Activated T-cell treated with anti-CD3 and anti-CD28 coated beads for 48 hours (primary cell): ENCODE measurements around the gene PLEKHA6.

Experiments used
- DNase-seq: peaks from one replicate; pipeline ENCODE4 v3.0.0-alpha.2; 2020; ENCODE audit warnings: low read depth

PLEKHA6 gene

GRCh38 chr1:204190212-204191211 is 169.2 kb downstream of the PLEKHA6 start:
- no peak for DNase-seq

- DNase-seq, result no peak
These were observed 170.6 kb downstream of the PLEKHA6 start for GRCh38 chr1:204188959-204189639.

GRCh38 chr1:204186597-204186996 is 173.1 kb downstream of the PLEKHA6 start:
- DNase-seq, result no peak

- DNase-seq, result no peak
These were observed 178.6 kb downstream of the PLEKHA6 start for GRCh38 chr1:204181116-204181515.

- DNase-seq, result no peak
These were observed 179.6 kb downstream of the PLEKHA6 start for GRCh38 chr1:204180133-204180532.

- DNase-seq, result no peak
These were observed 181.0 kb downstream of the PLEKHA6 start for GRCh38 chr1:204178487-204179281.

DNA sequence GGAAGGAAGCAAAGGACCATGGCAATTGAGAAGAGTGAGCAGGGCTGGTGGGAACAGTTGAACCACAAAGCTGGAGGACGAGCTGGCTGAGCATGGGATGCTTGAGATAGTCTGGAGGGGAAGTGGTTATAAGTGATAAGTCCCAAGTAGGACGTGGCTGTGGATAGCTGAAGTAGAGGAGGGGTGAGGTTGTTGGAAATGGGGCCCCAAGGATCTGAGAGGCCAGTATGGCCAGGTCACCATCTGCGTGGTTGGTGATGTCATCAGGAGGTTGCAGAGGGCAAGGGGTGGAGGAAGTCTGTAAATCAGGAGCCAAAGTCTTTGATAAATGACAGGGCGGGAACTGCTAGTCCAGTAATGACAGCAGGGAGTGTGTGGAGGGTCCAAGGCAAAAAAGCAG is 182.6 kb downstream of the PLEKHA6 start:
- no peak for DNase-seq

- DNase-seq, result no peak
These were observed 183.7 kb downstream of the PLEKHA6 start for GRCh38 chr1:204176049-204176448.

- no peak for DNase-seq
These were observed 184.8 kb downstream of the PLEKHA6 start for GRCh38 chr1:204174958-204175357.

DNA sequence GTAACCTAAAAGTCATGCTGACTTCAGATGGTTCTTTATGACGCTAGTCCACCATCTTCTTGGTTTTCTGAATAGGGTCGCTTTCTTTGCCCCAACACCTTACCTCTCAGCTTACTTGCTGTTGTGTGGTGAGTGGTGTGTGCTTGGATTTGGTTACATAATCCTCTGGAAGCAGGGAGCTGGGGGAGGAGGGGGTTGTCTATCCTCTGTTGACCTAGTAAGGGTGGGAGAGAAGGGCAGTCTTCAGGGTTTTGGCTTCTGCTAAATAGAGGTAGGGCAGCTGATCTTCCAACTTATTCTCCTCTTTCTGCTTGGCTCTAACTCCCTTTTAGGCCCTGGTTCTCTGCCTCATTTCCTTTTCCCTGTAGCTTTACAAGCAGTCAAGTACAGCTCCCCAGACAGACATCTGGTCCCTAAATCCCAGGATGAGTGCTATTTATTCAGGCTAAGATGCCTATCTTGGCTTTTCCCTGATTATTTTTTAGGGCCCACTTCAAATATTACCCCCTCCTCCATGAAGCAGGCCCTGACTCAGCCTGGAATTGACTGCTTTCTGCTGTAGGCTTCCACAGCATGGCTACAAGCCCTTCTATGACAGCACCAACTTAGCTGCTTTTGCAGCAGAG is 187.2 kb downstream of the PLEKHA6 start:
- DNase-seq, result no peak

- no peak for DNase-seq
These were observed 188.0 kb downstream of the PLEKHA6 start for GRCh38 chr1:204171751-204172178.

- DNase-seq, result no peak
These were observed 189.1 kb downstream of the PLEKHA6 start for GRCh38 chr1:204170494-204171155.

DNA sequence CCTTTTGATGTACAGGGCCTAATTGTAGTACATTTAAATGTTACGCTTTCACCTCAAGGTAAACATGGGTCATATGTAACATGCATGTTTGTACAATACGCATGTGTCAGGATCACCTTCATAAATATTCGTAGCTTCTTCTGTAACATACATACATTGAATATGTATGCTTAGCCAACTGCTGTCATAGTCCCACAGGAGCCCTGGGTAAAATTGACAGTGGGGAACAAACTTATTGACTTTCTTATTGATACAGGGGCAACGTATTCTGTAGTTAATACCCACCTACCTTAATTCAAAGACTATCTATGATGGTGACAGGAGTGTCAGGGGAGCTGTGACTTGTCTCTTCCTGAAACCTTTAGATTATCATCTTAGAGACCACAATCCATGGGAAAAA is 189.9 kb downstream of the PLEKHA6 start:
- DNase-seq, result no peak
